ENCODE results near the gene SYCP3. TPM values are rescaled to one million over a fixed set of nuclear protein-coding genes. Genes with fewer than 3 reads are reported as not detected.

SYCP3 gene
- total RNA-seq, 1 donor from 2014 or later = not detected

DNA sequence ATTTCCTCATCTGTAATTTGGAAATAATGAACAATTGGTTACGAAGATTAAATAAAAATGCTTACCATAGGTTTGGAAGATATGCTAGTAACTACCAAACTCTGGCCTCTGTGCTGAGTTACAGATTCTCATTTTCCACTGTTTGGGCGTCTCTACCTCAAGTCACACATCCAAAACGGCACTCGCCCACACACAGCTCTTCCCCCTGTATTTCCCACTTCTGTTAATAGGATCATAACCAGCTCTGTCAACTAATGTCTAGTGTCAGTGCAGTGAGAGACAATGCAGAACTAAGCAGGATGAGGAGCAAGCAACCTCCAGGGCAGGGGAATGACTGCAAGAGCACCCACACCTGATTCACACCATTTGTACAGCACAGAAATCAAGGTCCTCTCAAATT, 10.9 kb upstream of the SYCP3 start:
- peaks cover 10% of the 10 kb centered on the region for H3K36me3 Mint-ChIP-seq (ENCODE audit: low read depth, unreplicated experiment)
- Histone ChIP-seq H2AFZ (ENCODE audit: low read depth, low read length) (no peak overlapping the region), H3K9ac (ENCODE audit: low read length) (no peak overlapping the region), H3K9me3 (ENCODE audit: insufficient read depth, low read depth, low read length) (no peaks in the 10 kb centered on the region), H4K20me1 (ENCODE audit: insufficient read depth, low read length) (no peaks in the 10 kb centered on the region), H3K4me3 (ENCODE audit: insufficient read depth, low read depth, low read length) (no peak overlapping the region), H3K27ac (ENCODE audit: low read depth, low read length) (no peak overlapping the region), H3K27me3 (ENCODE audit: insufficient read depth, low read length) (no peaks in the 10 kb centered on the region), H3K4me1 (ENCODE audit: insufficient read depth, low read length) (no peaks in the 10 kb centered on the region), H3K4me2 (ENCODE audit: low read length) (no peak overlapping the region), H3K79me2 (ENCODE audit: insufficient read depth, low read length) (no peaks in the 10 kb centered on the region), H3K36me3 (ENCODE audit: insufficient read depth, low read length) (peaks cover 9% of the 10 kb centered on the region)
- H3K27ac Mint-ChIP-seq (ENCODE audit: unreplicated experiment) = no peak overlapping the region
- TF ChIP-seq CTCF (IDR thresholded peaks at IDR 0.05; ENCODE audit: insufficient read depth, low read depth, low read length) = no peak
- no peak for TF ChIP-seq EZH2 (IDR thresholded peaks at IDR 0.05; ENCODE audit: insufficient read depth, low read length)
- DNase-seq (ENCODE audit: low read depth) (no peak), FAIRE-seq (no peak)
- no peak overlapping the region for H3K4me3 Mint-ChIP-seq (ENCODE audit: unreplicated experiment)
- no peaks in the 10 kb centered on the region for H3K27me3 Mint-ChIP-seq (ENCODE audit: low read depth, unreplicated experiment)
- H3K4me1 Mint-ChIP-seq (ENCODE audit: low read depth, unreplicated experiment) = peaks cover 10% of the 10 kb centered on the region
- H3K9me3 Mint-ChIP-seq (ENCODE audit: unreplicated experiment) = no peaks in the 10 kb centered on the region

GRCh38 chr12:101749657-101750056, 10.4 kb upstream of the SYCP3 start:
- DNase-seq (ENCODE audit: low read depth) (no peak), FAIRE-seq (no peak)
- Histone ChIP-seq H3K4me2 (ENCODE audit: low read length) (no peak overlapping the region), H3K27me3 (ENCODE audit: insufficient read depth, low read length) (no peaks in the 10 kb centered on the region), H3K36me3 (ENCODE audit: insufficient read depth, low read length) (peaks cover 9% of the 10 kb centered on the region), H3K9me3 (ENCODE audit: insufficient read depth, low read depth, low read length) (no peaks in the 10 kb centered on the region), H4K20me1 (ENCODE audit: insufficient read depth, low read length) (no peaks in the 10 kb centered on the region), H3K9ac (ENCODE audit: low read length) (no peak overlapping the region), H3K27ac (ENCODE audit: low read depth, low read length) (no peak overlapping the region), H2AFZ (ENCODE audit: low read depth, low read length) (no peak overlapping the region), H3K4me3 (ENCODE audit: insufficient read depth, low read depth, low read length) (no peak overlapping the region), H3K79me2 (ENCODE audit: insufficient read depth, low read length) (no peaks in the 10 kb centered on the region), H3K4me1 (ENCODE audit: insufficient read depth, low read length) (no peaks in the 10 kb centered on the region)
- H3K27me3 Mint-ChIP-seq (ENCODE audit: low read depth, unreplicated experiment) = no peaks in the 10 kb centered on the region
- no peak for TF ChIP-seq CTCF (IDR thresholded peaks at IDR 0.05; ENCODE audit: insufficient read depth, low read depth, low read length)
- no peak for TF ChIP-seq EZH2 (IDR thresholded peaks at IDR 0.05; ENCODE audit: insufficient read depth, low read length)
- peaks cover 10% of the 10 kb centered on the region for H3K4me1 Mint-ChIP-seq (ENCODE audit: low read depth, unreplicated experiment)
- no peaks in the 10 kb centered on the region for H3K9me3 Mint-ChIP-seq (ENCODE audit: unreplicated experiment)
- peaks cover 10% of the 10 kb centered on the region for H3K36me3 Mint-ChIP-seq (ENCODE audit: low read depth, unreplicated experiment)
- H3K27ac Mint-ChIP-seq (ENCODE audit: unreplicated experiment) = no peak overlapping the region
- no peak overlapping the region for H3K4me3 Mint-ChIP-seq (ENCODE audit: unreplicated experiment)

GRCh38 chr12:101748907-101749306, 9.6 kb upstream of the SYCP3 start:
- no peak overlapping the region for H3K4me2 ChIP-seq (ENCODE audit: low read length)
- H3K36me3 ChIP-seq (ENCODE audit: insufficient read depth, low read length) = peaks cover 9% of the 10 kb centered on the region
- H3K4me3 Mint-ChIP-seq (ENCODE audit: unreplicated experiment) = no peak overlapping the region
- H3K4me1 ChIP-seq (ENCODE audit: insufficient read depth, low read length) = no peaks in the 10 kb centered on the region
- H3K36me3 Mint-ChIP-seq (ENCODE audit: low read depth, unreplicated experiment) = peaks cover 10% of the 10 kb centered on the region
- TF ChIP-seq CTCF (IDR thresholded peaks at IDR 0.05; ENCODE audit: insufficient read depth, low read depth, low read length) (no peak), EZH2 (IDR thresholded peaks at IDR 0.05; ENCODE audit: insufficient read depth, low read length) (no peak)
- H4K20me1 ChIP-seq (ENCODE audit: insufficient read depth, low read length) = no peaks in the 10 kb centered on the region
- no peak for FAIRE-seq
- no peak for DNase-seq (ENCODE audit: low read depth)
- no peak overlapping the region for H3K9ac ChIP-seq (ENCODE audit: low read length)
- no peaks in the 10 kb centered on the region for H3K27me3 ChIP-seq (ENCODE audit: insufficient read depth, low read length)
- H3K79me2 ChIP-seq (ENCODE audit: insufficient read depth, low read length) = no peaks in the 10 kb centered on the region
- H3K9me3 Mint-ChIP-seq (ENCODE audit: unreplicated experiment) = no peaks in the 10 kb centered on the region
- H3K9me3 ChIP-seq (ENCODE audit: insufficient read depth, low read depth, low read length) = no peaks in the 10 kb centered on the region
- H3K27me3 Mint-ChIP-seq (ENCODE audit: low read depth, unreplicated experiment) = no peaks in the 10 kb centered on the region
- H2AFZ ChIP-seq (ENCODE audit: low read depth, low read length) = no peak overlapping the region
- H3K4me3 ChIP-seq (ENCODE audit: insufficient read depth, low read depth, low read length) = no peak overlapping the region
- peaks cover 10% of the 10 kb centered on the region for H3K4me1 Mint-ChIP-seq (ENCODE audit: low read depth, unreplicated experiment)
- no peak overlapping the region for H3K27ac ChIP-seq (ENCODE audit: low read depth, low read length)
- H3K27ac Mint-ChIP-seq (ENCODE audit: unreplicated experiment) = no peak overlapping the region

Measured in astrocyte (in vitro differentiated cells and primary cell).